HTR-8/SVneo (cell line): ENCODE results near the gene TMED9.
"Not testable (repeated sequence)": the region's sequence is repeated elsewhere in the genome, so short reads cannot be mapped to it uniquely, and the experiment has no call there.

Source experiments
- DNase-seq: peaks from one replicate; pipeline ENCODE4 v3.0.0; 2011; ENCODE audit warnings: low spot score, mixed read lengths; ENCODE audit not compliant: insufficient read length
- FAIRE-seq: peaks from 2 replicates; lab custom pipeline; 2011; peaks lifted over from hg19 to GRCh38; lab: Jason Lieb, UNC

The TMED9 gene

DNA sequence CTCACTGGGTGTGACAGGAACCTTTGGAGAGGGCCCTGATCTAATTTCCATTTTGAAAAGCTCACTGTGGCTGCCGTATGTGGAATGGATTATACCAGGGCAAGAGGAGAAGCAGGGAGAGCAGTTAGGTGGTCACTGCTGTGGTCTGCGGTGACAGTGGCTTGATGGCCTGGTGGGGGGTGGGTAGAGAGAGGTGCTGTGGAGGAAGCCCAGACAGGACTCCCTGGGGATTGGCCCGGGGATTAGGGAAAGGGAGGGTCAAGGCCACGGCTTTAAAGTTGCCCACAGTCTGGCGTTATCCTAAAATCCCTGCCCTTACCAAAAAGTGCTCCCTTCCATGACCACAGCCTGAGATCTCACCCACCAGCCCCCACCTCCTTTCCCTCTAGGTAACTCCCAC is 12.7 kb downstream of the TMED9 start:
- DNase-seq = no peak
- no peak for FAIRE-seq

DNA sequence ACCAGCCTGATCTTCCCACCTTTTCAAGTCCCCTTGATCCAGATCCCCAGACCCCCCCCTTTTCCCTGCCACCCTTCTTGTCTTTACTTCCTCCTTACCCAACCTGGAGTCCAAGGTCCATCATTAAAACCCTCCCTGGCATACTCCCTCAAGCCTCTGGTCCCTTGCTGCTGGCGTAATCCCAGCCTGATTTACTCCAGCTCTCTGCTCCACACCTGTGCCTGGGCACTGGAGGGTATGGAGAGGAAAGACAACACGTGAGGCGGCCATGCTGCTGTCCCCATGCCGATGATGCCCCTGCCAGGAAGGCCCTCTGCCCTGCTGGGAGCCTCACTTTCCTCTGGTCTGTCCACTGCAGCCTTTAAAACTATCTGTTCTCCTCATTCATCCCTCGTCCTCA is 13.1 kb downstream of the TMED9 start:
- FAIRE-seq = no peak
- DNase-seq = no peak

DNA sequence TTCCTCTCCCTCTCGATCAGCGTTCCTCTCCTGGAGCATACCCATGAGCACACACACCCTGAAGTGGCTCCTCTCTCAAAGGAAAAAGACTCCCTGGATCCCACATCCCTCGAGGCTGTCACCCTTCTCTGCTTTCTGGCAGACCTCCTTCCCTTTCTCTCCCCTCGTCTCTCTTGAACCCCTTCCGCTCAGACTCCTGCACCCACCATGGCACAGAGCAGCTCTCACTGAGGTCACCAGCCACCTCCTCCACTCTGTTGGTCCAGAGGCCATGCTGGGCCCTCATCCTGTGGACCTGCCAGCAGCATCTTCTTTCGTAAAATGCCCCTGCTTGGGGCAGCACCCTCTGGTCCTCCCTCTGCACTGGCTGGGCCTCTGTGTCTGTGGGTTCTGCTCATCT is 13.7 kb downstream of the TMED9 start:
- FAIRE-seq (no peak), DNase-seq (no peak)

DNA sequence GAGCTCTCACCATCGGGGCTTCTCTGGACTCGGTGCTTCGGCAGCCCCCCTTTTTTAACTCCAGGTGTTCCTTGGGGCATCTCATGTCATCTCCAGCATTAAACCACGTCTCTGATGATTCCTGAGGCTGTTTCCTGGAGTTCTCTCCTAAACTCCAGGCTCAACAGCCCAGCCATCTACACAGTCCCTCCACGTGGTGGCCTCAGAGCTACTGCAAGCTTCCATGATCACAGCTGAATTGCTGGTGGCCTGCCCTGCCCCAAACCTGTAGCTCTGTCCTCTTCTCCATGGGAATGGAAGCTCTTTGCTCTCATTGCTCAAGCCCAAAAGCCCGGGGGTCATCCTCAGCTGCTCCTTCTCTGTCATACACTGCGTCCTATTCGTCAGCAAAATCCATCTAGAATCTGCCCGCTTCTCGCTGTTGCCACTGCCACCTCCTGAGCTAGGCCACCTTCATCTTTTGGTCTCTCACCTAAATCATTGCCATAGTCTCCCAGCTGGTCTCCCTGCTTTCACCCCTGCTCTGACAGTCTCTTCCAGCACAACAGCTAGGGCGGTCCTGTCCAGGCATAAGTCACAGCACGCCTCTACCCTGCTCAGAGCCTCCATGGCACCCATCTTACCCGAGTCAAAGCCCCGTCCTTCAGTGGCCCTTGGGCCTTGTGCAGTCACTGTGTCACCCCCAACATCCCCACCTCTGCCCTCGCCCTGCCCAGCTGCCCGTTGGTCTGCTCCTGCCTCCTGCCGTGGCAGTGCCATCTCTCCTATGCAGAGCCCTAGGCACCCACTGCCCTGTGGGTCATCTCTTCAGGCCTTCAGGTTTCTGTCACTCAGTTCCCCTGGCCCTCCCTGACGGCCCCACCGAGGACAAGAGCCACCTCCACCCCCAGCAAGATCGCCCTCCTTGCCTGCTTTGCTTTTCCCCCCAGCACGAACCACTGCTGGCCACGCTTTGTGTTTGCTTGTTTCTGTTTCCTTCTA is 14.4 kb downstream of the TMED9 start:
- DNase-seq (no peak), FAIRE-seq (no peak)

DNA sequence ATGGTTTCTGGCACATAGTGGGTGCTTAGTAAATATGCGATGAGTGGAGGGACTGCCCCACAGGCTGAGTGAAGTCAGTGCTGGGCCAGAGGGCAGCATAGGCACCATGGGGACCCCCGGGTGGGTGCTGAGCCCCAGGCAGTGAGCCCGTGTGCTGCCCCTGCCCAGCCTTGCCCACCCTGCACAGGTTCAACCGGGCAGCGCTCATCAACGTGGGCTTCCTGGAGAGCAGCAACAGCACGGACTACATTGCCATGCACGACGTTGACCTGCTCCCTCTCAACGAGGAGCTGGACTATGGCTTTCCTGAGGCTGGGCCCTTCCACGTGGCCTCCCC is 15.1 kb downstream of the TMED9 start:
- FAIRE-seq (no peak), DNase-seq (no peak)

DNA sequence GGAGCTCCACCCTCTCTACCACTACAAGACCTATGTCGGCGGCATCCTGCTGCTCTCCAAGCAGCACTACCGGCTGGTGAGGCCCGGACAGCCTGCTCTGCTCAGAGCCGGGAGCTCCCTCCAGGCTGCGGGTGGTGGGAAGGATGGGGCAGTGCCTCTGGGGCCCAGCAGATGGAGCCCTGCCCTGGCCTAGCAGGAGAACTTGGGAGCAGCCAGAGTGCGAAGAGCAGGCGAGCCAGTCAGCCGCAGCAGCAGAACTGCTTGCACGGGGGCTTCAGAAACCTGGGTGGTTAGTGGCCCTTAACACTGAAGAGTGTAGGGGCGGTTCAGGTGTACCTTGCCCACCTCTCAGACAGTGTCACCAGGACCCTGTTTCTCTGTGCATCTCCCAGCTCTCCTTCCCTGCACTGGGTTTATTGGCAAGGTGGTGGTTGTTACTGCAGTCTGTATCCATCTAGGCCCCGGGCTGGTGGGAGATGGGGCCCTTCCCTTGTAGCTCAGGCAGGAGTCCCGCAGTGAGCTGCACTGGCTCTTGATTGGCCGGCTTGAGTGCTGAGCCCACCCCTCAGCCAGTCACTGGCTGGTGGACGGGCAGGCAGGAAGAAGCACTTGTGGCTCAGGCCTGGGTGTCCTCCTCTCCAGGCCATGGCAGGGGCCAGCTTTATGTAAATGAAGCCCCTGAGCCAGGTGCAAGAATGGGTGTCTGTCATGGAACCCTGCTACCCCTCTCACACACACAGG is 15.6 kb downstream of the TMED9 start:
- peak; percentile 83 for DNase-seq
- FAIRE-seq = peak; percentile 57

DNA sequence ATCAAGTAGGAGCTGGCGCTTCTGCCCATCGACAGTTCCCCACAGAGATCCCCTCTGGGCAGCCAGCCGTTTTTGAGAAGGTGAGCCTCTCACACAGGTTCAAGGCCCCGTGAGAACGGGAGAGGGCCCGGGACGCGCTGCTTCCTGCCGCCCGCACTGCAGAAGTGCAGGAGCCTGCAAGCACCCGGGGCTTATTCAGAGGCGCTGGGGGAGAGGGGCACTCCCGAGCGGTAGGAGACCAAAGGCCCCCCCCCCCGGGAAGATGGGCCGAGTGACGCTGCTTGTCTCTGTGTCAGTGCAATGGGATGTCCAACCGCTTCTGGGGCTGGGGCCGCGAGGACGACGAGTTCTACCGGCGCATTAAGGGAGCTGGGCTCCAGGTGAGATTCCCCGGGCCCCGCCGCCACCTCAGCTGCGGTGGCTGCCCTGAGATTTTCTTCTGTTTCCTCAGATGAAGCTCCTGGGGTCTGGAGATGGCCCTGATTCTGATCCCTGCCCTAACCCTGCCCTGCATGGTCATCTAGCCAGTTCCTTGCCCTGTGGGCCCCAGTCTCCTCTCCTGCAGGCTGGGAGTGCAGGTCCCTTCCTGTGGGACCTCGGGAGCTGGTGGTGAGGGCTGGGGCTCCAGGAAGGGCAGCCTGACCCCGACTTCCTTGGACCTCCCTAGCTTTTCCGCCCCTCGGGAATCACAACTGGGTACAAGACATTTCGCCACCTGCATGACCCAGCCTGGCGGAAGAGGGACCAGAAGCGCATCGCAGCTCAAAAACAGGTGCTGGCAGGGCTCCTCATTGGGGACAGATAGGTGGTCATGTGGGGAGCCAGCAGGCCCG is 16.5 kb downstream of the TMED9 start:
- no peak for DNase-seq
- no peak for FAIRE-seq

DNA sequence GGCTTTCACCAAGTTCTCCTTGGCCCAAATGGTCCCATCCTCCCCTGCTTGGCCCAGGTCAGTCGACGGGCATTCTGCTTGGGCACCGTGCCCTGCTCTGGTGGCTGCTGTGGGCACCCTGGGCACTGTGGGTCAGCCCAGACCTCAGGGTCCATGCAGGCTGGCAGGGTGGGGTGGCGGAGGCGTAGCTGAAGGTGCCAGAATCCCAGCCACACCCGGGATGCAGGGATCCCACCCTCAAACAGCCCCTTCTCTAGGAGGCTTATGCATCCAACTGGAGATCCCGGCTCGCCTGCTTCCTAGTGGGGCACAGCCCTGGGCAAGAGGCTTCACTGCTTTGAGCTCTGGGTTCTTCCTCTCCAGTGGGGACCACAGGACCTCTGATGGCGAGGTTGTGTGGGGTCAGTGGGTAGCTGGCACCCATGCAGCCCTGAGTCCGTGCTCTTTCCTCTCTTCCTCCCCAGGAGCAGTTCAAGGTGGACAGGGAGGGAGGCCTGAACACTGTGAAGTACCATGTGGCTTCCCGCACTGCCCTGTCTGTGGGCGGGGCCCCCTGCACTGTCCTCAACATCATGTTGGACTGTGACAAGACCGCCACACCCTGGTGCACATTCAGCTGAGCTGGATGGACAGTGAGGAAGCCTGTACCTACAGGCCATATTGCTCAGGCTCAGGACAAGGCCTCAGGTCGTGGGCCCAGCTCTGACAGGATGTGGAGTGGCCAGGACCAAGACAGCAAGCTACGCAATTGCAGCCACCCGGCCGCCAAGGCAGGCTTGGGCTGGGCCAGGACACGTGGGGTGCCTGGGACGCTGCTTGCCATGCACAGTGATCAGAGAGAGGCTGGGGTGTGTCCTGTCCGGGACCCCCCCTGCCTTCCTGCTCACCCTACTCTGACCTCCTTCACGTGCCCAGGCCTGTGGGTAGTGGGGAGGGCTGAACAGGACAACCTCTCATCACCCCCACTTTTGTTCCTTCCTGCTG is 17.4 kb downstream of the TMED9 start:
- DNase-seq (no peak), FAIRE-seq (no peak)

DNA sequence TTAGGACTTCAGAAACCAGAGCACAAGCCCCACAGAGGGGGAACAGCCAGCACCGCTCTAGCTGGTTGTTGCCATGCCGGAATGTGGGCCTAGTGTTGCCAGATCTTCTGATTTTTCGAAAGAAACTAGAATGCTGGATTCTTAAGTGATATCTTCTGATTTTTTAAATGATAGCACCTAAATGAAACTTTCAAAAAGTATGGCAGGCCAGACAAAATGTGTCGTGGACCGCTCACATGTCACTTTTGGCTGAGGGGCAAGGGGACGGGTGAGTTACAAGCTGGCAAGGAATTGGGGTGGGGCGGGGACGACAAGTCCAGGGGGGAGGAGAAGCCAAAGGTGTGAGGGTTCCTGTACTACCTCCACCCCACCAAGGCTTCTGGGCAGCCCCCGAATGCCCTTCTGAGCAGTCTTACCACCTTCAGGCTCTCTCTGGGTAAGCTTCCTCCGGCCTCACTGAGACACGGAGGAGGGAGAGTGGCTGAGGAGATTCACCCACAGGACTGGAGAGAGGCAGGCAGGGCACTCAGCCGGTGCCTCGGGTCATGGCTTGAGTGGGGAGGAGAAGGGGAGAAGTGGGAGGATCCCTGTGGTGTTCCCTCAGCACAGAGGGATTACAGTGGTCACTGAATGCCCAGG is 18.2 kb downstream of the TMED9 start:
- no peak for FAIRE-seq
- no peak for DNase-seq

DNA sequence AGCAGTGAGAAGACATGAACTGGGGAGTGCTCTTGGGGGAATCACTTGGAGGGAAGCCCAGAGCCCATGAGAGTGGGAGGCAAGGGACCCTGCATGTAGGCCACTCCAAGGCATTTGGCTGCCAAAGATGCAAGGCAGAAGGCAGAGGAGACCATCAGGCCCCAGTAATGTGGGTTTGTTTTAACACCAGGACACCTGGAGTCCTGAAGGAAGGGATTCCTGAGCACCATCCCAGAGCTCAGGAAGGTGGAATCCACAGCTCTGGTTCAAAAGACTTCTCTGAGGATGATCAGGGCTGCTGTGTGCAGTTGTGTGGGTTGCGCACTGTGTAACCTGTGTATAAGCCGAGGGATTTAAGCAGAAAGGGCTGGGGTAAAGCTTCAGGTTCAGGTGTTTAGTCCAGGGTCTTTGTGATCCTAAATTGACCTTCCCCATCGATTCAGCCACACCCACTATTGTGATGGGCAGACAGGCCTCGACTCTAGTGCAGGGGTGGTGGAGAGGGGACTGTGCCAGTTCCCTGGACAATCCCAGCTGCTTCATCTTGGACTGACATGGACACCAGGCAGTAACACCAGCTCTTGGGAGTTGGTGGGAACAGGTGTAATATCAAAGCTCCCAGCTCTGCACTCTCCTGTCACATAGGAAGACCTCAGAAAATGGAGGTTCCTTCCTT is 18.9 kb downstream of the TMED9 start:
- DNase-seq (no peak), FAIRE-seq (peak; percentile 51)

DNA sequence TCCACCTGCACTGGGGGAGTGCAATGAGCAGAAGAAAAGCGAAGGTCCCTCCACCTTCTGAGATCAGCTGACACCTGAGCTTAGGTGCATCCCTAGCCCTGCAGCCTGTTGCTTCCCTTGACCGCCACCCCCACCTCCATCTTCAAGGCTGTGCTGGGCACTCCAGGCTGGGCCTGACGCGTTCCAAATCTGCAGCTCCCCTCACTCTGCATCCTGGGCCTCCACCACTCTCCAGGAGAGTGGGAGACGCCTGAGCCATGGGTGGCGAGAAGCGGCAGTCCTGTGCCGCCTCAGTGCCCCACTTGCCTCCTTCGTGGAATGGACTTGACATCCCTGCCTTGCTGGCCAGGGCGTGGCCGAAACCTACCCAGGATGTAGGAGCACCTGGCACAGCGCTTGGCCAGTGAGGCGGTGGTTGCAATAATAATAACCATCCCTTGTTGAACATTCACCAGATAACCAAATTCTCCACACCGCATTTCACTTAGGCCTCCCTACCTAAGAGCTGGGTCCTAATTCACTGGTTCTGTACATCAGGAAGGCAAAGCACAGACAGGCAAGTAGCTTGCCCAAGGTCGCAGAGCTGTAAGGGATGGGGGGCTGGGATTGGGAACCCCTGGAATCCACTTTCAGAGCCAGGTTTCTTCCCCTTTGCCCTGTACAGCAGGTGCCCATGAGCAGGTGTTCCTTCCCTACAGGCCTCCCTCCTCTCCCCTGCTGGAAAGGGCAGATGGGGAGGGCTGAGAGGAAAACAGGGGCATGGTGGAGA is 19.6 kb downstream of the TMED9 start:
- DNase-seq (no peak), FAIRE-seq (no peak)

DNA sequence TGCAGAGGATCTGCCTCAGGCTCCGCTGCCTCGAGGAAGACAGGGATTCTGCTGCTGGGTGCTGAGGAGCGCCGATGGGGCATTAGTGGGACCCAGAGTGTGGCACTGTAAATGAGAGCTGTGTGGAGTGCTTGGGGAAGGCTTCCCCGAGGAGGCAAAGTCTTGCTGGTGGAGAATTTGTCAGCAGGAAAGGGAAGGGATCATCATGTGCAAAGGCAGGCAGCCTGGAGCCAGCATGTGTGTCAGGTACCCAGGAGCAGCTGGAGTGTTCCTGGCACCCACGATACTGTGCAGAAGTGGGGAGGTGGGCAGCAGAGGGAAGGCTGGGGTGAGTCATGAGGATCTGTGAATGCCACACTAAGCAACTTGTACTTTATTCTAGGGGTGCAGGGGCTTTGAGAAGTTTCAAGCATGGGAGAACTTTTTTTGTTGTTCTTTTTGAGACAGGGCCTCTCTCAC is 20.2 kb downstream of the TMED9 start:
- DNase-seq = no peak
- peak; percentile 40 for FAIRE-seq

DNA sequence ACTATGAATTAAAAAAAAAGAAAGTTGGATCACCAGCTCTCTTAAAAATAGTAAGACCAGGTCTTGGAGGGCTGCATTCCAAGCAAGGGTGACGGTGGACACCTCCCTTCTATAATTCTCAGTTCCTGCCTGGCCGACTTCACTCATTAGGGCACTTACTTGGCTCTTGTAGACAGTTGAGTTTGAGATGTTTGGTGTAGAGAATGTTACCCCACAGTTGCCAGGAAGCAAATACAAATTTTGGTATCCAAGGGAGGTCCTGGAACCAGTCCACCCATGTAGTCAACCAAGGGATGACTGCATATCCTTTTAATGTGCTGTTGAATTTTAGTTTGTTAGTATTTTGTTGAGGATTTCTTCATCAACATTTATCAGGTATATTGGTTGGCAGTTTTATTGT is 28.6 kb downstream of the TMED9 start:
- DNase-seq (no peak), FAIRE-seq (no peak)

DNA sequence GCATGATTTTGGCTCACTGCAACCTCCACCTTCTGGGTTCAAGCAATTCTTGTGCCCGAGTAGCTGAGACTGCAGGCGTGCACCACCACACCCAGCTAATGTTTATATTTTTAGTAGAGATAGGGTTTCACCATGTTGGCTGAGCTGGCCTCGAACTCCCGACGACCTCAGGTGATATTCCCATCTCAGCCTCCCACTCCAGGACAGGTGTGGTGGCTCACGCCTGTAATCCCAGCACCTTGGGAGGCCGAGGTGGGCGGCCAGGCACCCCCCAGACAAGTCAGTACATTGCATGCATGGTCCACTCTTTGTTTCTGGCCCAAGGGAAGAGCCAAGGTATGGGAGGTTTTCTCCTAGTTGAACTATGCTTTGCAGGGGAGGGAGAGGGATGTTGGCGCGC is 32.2 kb downstream of the TMED9 start:
- FAIRE-seq, DNase-seq: not testable (repeated sequence)

DNA sequence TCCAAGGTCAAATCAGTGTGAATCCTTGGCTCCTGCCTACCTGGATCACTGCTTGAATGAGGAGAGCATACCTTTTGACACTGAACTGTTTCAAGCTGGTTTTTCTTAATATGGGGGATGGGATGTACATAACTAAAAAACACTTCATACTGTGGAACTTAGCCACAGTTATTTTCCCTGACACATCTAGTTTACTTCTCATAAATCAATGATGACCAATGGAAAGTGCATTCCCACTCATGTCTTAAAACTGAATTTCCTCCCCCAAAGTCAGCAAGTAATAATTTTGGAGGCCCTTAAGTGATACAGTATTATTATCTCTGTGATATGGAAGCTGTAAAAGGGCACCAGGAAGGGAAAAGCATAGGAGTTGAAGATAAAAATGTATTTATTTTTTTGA is 38.2 kb downstream of the TMED9 start:
- FAIRE-seq, DNase-seq: not testable (repeated sequence)

DNA sequence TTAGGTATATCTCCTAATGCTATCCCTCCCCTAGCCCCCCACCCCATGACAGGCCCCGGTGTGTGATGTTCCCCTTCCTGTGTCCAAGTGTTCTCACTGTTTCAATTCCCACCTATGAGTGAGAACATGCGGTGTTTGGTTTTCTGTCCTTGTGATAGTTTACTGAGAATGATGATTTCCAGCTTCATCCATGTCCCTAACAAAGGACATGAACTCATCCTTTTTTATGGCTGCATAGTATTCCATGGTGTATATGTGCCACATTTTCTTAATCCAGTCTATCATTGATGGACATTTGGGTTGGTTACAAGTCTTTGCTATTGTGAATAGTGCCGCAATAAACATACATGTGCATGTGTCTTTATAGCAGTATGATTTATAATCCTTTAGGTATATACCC is 42.9 kb downstream of the TMED9 start:
- not testable (repeated sequence) for FAIRE-seq, DNase-seq

DNA sequence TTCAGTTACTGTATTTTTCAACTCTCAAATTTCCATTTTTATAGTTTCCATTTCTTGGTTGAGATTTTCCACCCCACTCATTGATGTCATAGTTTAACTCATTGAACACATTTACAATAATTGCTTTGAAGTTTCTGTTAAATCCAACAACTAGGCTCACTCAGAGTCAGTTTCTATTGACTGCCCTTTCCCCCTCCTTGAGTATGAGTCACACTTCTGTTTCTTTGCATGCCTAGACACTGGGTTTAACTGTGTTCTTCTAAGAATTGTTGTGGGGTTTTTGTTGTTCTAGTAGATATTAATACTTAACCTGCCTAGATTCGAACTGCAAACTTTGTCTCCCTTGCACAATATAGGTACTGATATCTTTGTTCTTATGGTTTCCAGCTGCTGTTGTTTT is 53.5 kb downstream of the TMED9 start:
- not testable (repeated sequence) for FAIRE-seq, DNase-seq
